ENCODE results near the gene ADRA2B.

- no peak for TF ChIP-seq CTCF (IDR thresholded peaks at IDR 0.05)
- no peak for TF ChIP-seq POLR2A (IDR thresholded peaks at IDR 0.05)
Observed at GRCh38 chr2:96106991-96107707, 9.2 kb downstream of the ADRA2B start.

Data from lower leg skin (tissue), 3 donors.